Activated CD4-positive, alpha-beta memory T cell treated with anti-CD3 and anti-CD28 coated beads for 36 hours (primary cell): ENCODE data around the gene METTL26. TPM values are rescaled to one million over a fixed set of nuclear protein-coding genes. Genes with fewer than 3 reads are reported as not detected.

Experiments used
- CTCF ChIA-PET: fragments of 350-600 bp; sonication (Branson Sonifier 250); formaldehyde crosslinking; loops from one replicate; lab custom pipeline; 2021; ENCODE audit warnings: antibody characterized with exemption, inconsistent platforms; lab: Charles Lee
- POLR2A ChIA-PET: fragments of 350-600 bp; sonication (Branson Sonifier 250); formaldehyde crosslinking; loops from one replicate; lab custom pipeline; 2021; ENCODE audit warnings: antibody characterized with exemption; lab: Charles Lee
- DNase-seq: peaks from one replicate; pipeline ENCODE4 v3.0.0-alpha.2; 2020
- H3K27ac Mint-ChIP-seq: one replicate; pipeline ENCODE4 v1.8.0; 2021; ENCODE audit warnings: mixed read lengths
- H3K27me3 Mint-ChIP-seq: one replicate; pipeline ENCODE4 v1.8.0; 2021; ENCODE audit warnings: mixed read lengths
- H3K36me3 Mint-ChIP-seq: one replicate; pipeline ENCODE4 v1.8.0; 2021; ENCODE audit warnings: mixed read lengths
- H3K4me1 Mint-ChIP-seq: one replicate; pipeline ENCODE4 v1.8.0; 2021; ENCODE audit warnings: low read depth, mixed read lengths
- H3K4me3 Mint-ChIP-seq: one replicate; pipeline ENCODE4 v1.8.0; 2021; ENCODE audit warnings: mild to moderate bottlenecking, mixed read lengths
- H3K9me3 Mint-ChIP-seq: one replicate; pipeline ENCODE4 v1.8.0; 2021; ENCODE audit warnings: mixed read lengths
- intact Hi-C: fragments of 100-400 bp; cut with micrococcal nuclease; formaldehyde crosslinking; loops from one replicate; pipeline ENCODE4 v1.15.1; 2023
- total RNA-seq, 2 experiments: library from RNA; stranded (reverse); gene quantifications; one replicate each; pipeline ENCODE4 v1.2.3, GENCODE V29; 2021

The METTL26 gene
- total RNA-seq, 2 experiments from 2014 or later, result 113 to 117 TPM

DNA sequence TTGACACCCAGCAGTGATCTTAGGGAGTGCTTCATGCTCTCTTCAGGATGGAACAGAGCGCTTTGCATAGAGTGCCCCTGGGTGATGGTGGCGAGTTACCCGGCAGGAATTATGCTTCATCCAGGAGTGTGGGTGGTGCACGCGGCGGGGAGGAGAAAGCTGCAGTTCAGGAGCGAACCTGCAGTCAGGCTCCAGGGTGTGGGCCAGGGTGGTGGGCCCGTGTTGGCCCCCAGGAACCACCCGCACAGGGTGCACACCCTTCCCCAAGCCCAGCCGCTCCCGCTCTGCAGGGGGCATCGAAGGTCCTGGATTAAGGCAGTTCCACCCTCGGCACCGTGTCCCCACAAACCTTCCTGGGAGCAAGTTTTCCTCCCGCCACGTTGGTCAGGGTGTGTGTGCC, 42.3 kb downstream of the METTL26 start:
- ChIA-PET POLR2A (no interaction called here), CTCF (no interaction called here)
- Mint-ChIP-seq H3K4me1 (peaks cover 20% of the 10 kb centered on the region), H3K9me3 (no peaks in the 10 kb centered on the region), H3K4me3 (no peak overlapping the region), H3K27me3 (no peaks in the 10 kb centered on the region), H3K36me3 (peaks cover 7% of the 10 kb centered on the region), H3K27ac (no peak overlapping the region)
- intact Hi-C loops, result no loop called here
- DNase-seq, result no peak

DNA sequence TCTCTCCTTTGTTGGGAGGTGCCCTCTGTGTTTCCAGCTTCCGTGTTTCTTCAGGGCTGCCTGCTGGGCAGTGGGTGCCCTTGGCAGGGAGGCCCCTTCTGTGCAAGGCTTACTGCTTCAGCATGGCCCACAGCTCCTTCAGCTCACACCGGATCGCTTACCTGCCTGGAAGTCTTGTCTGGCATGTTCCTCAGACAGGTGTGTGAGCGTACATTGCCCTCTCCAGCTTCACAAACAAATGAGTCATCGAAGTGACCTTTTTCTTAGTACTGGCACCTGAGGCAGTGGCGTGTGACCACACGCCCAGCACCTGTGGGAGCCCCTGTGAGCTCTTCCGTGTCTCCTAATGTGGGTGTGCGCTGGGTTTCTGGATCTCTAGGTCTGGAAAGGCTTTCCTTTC, 42.7 kb downstream of the METTL26 start:
- ChIA-PET POLR2A (no interaction called here), CTCF (interaction anchor here (0.8 to 1.4 kb wide), 4 partner anchors 43 to 166 kb away, joined by 3 to 5 read pairs (median 4); partner anchors contain the start of gene METTL26)
- no peaks in the 10 kb centered on the region for H3K27me3 Mint-ChIP-seq

DNA sequence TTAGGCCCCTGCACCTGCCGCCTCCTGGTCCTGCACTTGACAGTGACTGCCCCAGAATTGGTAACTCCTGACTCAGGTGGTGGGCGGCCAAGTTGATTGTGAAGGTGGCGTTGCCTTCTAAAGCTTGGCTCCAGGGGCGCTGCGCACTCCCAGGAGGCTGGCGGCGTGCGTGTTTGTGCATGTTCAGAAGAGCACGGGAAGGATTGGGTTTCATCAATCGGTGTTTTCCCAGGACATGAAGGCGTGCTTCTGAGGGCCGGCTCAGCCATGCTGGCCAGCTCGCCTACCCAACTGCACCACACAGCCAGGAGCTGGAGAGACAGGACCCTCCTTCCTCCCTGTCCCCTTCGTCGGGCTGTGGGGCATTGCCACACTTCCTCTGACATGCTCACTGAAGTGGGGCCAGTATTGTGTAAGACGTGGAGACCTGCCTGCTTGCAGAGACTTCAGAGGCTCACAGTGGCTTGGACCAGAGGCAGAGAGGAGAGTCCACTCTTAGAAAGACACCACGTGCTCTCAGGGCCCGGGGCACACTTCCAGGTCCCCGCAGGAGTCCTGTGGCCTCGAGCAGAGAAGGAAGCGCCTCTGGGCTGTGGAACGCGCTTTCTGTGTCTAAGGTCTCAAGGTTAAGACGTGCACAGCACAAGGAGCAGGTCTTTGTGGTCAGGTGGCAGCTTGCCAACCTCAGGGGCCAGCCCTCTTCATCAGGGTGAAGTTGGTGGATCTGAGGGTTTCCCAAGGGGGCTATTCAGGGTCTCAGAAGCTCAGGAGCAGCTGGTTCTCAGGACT, 43.4 kb downstream of the METTL26 start:
- no peak overlapping the region for H3K4me3 Mint-ChIP-seq
- CTCF ChIA-PET, result interaction anchor here (0.8 to 1.4 kb wide), 4 partner anchors 44 to 165 kb away, joined by 3 to 5 read pairs (median 4); partner anchors contain the start of gene METTL26
- peaks cover 11% of the 10 kb centered on the region for H3K36me3 Mint-ChIP-seq
- no peak for DNase-seq
- H3K9me3 Mint-ChIP-seq, result no peaks in the 10 kb centered on the region
- H3K27me3 Mint-ChIP-seq, result no peaks in the 10 kb centered on the region
- intact Hi-C loops, result no loop called here
- peaks cover 25% of the 10 kb centered on the region for H3K4me1 Mint-ChIP-seq
- no peak overlapping the region for H3K27ac Mint-ChIP-seq
- POLR2A ChIA-PET, result no interaction called here

More for the DNA sequence above, 42.7 kb downstream of the METTL26 start:
- DNase-seq, result no peak
- Mint-ChIP-seq H3K27ac (peak overlapping the region; percentile 18), H3K9me3 (no peaks in the 10 kb centered on the region), H3K36me3 (peaks cover 9% of the 10 kb centered on the region), H3K4me3 (no peak overlapping the region), H3K4me1 (peaks cover 20% of the 10 kb centered on the region)
- intact Hi-C loops, result no loop called here

DNA sequence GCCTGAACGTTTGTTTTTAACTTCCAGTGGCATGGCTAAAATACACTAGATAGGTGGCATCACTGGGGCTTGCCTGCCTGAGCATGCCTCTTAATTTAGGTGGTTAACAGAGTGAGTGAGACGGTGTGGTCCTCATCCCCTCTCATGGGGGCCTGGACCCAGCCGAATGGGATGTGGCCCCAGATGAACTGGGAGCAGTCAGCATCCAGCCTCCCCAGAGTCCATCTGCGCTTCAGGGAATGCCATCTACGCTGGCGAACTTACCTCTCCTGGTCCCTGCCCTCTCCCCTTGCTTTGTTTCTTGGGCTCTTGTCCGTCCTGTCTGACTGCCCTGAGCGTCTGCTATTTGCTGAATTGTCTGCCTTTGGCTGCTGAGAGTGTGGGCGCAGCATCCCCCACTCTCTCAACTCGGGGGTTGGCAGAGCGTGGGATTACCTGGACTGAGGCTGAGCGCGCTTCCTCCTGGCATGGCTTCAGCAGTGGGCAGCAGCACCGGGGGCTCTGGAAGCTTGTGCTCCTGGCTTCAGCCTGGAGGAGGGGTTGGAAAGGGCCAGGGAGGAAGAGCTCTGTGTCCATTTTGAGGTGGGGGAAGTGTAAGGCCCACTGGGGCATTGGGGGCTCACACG, 44.1 kb downstream of the METTL26 start:
- Mint-ChIP-seq H3K27ac (no peak overlapping the region), H3K27me3 (no peaks in the 10 kb centered on the region), H3K9me3 (no peaks in the 10 kb centered on the region), H3K4me3 (no peak overlapping the region), H3K36me3 (peaks cover 14% of the 10 kb centered on the region), H3K4me1 (peaks cover 30% of the 10 kb centered on the region)
- ChIA-PET CTCF (interaction anchor here (1.2 to 1.4 kb wide), 2 partner anchors 44 to 77 kb away, joined by 3 to 5 read pairs; partner anchors contain the start of gene METTL26), POLR2A (no interaction called here)
- DNase-seq, result no peak
- intact Hi-C loops, result no loop called here

DNA sequence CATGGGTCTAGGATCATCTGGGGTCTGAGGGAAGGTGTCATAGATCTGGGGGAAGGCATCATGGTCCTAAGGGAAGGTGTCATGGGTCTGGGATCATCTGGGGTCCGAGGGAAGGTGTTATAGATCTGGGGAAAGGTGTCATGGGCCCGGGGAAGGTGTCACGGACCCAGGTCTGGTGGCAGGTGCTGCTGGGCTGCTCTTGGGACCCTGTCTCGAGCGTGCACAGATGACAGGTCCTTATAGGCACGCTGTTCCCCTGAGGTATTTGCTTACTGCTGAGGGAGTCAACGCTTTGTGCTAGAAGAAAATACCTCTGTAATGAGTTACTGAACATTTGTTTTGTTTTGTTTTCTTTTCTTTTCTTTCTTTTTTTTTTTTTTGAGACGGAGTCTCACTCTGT, 44.9 kb downstream of the METTL26 start:
- Mint-ChIP-seq H3K4me3 (peak overlapping the region; percentile 78), H3K4me1 (peaks cover 30% of the 10 kb centered on the region), H3K27ac (no peak overlapping the region), H3K9me3 (no peaks in the 10 kb centered on the region), H3K27me3 (no peaks in the 10 kb centered on the region), H3K36me3 (peaks cover 8% of the 10 kb centered on the region)
- POLR2A ChIA-PET, result no interaction called here
- CTCF ChIA-PET, result no interaction called here
- DNase-seq, result no peak
- intact Hi-C loops, result no loop called here

DNA sequence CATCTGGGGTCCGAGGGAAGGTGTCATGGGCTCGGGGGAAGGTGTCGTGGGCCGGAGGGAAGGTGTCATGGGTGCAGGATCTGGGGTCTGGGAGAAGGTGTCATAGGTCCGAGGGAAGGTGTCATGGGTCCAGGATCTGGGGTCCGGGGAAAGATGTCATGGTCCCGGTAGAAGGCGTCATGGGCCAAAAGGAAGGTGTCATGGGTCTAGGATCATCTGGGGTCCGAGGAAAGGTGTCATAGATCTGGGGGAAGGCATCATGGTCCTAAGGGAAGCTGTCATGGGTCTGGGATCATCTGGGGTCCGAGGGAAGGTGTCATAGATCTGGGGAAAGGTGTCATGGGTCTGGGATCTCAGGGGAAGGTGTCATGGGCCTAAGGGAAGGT, 45.3 kb downstream of the METTL26 start:
- H3K36me3 Mint-ChIP-seq, result peaks cover 8% of the 10 kb centered on the region
- no peak overlapping the region for H3K27ac Mint-ChIP-seq
- H3K27me3 Mint-ChIP-seq, result no peaks in the 10 kb centered on the region
- H3K4me1 Mint-ChIP-seq, result peaks cover 27% of the 10 kb centered on the region
- intact Hi-C loops, result no loop called here
- peak overlapping the region; percentile 78 for H3K4me3 Mint-ChIP-seq
- POLR2A ChIA-PET, result interaction anchor here (0.8 to 1.0 kb wide), 2 partner anchors 45 to 63 kb away, joined by 3 read pairs; partner anchors contain the start of genes CAPN15 and METTL26
- CTCF ChIA-PET, result no interaction called here
- no peak for DNase-seq
- no peaks in the 10 kb centered on the region for H3K9me3 Mint-ChIP-seq

DNA sequence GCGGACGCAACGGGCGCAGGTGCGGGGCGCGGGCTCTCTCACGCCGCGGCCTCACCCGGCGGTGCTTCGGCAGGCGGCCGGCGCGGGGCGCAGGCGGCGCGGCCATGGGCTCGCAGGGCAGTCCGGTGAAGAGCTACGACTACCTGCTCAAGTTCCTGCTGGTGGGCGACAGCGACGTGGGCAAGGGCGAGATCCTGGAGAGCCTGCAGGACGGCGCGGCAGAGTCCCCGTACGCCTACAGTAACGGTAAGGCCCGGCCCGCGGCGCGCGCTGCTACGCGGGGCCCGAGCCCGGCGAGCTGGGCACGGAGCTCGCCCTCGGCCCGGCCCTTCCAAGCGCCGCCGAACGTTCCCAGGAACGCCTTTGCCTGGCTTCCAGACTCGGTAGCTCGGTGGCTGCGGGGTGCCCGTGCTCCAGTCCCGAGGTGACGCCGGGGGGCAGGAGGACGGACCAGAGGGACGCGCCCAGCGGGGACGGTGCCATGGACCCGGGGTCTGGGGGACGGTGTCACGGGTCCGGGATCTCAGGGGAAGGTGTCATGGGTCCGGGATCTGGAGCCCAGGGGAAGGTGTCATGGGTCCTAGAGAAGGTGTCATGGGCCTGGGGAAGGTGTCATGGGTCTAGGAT, 45.8 kb downstream of the METTL26 start:
- no peak overlapping the region for H3K27ac Mint-ChIP-seq
- POLR2A ChIA-PET, result interaction anchor here (0.7 to 1.0 kb wide), 3 partner anchors 46 to 63 kb away, joined by 3 read pairs; partner anchors contain the start of genes CAPN15 and METTL26
- no peak for DNase-seq

DNA sequence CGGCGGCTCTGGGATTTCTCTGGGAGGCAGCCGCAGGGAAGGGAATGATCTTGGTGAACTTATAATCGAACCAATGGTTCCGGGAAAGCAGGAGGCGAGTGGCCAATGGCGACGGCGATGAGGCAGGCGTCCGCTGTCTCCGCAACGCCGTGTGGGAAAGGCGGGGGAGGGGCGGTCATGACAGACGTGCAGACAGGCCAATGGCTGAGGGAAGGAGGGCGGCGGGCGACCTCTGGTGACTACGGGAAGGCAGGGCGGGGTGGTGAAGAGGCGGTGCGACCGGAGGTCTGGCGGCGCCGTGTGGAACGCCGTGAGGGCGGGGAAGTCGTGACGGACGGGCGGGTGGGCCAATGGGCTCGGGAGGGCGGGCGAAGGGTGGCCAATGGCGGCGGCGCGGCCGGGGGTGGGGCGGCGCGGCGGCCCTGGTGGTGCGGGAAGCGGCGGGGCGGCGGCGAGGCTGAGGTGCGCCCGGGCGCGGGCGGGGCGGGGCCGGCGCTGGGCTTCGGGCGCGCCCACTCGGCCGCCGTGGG, 46.4 kb downstream of the METTL26 start, which contains the start of gene RAB40C:
RAB40C (plus strand) TSS at position 409 of the 530 bp plus-strand sequence. CDS start 226 bp downstream, outside the sequence.
- peak within 1 kb of the TSS; percentile 96 for H3K27ac Mint-ChIP-seq
- intact Hi-C loops, result loop anchor here (1.0 to 5.0 kb wide), 6 partner anchors 19 to 93 kb away; partner anchors contain the start of genes JMJD8, METTL26, STUB1 and WDR90
- peaks cover 8% of the 10 kb centered on the region for H3K36me3 Mint-ChIP-seq
- ChIA-PET CTCF (no interaction called here), POLR2A (interaction anchor here (0.7 to 1.7 kb wide), 3 partner anchors 48 to 63 kb away, joined by 3 to 7 read pairs (median 3); partner anchors contain the start of gene CAPN15)
- H3K9me3 Mint-ChIP-seq, result no peaks in the 10 kb centered on the region
- H3K4me1 Mint-ChIP-seq, result peaks cover 27% of the 10 kb centered on the region
- peak within 1 kb of the TSS; percentile 83 for H3K4me3 Mint-ChIP-seq
- H3K27me3 Mint-ChIP-seq, result no peaks in the 10 kb centered on the region
- DNase-seq, result peak; percentile 99

More for the DNA sequence above, 45.8 kb downstream of the METTL26 start:
- peaks cover 27% of the 10 kb centered on the region for H3K4me1 Mint-ChIP-seq
- peaks cover 8% of the 10 kb centered on the region for H3K36me3 Mint-ChIP-seq
- H3K27me3 Mint-ChIP-seq, result no peaks in the 10 kb centered on the region
- CTCF ChIA-PET, result no interaction called here
- H3K4me3 Mint-ChIP-seq, result peak overlapping the region; percentile 78
- H3K9me3 Mint-ChIP-seq, result no peaks in the 10 kb centered on the region
- intact Hi-C loops, result no loop called here

DNA sequence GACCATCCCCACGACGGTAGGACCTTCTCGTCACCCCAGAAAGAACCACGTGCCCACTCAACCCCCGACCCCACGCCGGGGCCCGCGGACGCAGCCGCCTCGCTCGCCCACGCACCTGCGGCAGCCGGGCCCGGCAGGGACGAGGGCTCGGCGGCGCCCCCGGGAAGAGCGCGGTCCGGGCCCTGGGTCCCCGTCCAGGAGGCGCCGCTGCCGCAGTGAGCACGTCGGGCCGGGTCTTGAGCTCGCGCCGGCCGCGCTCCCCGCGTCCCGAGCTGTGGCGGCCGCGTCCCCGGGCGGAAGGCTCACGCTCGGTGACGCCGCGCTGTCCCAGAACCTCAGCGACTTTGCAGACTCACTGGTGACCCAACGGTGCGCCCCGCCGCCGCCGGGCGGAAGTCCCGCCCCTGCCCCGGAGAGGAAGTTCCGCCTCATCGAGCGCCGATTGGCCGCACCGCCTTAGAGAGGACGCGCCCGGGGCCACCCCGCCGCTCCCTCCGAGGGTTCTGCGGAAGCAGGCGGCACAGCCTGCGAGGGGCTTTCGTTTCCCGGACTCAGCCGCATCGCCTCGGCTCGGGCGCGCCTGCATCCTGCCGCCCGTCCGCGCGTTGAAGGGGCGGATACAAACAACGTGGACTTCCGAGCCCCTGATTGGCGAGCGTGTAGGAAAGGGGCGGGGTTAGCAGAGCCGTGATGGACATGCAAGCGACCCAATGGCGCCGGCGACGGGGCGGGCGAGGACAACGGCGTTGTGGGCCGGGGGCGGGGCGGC, 47.0 kb downstream of the METTL26 start:
- Mint-ChIP-seq H3K36me3 (peaks cover 8% of the 10 kb centered on the region), H3K27me3 (no peaks in the 10 kb centered on the region), H3K9me3 (no peaks in the 10 kb centered on the region), H3K4me1 (peaks cover 27% of the 10 kb centered on the region), H3K27ac (peak overlapping the region; percentile 98), H3K4me3 (peak overlapping the region; percentile 90)
- POLR2A ChIA-PET, result interaction anchor here (0.6 to 1.7 kb wide), 8 partner anchors 10 to 95 kb away, joined by 3 to 7 read pairs (median 3); partner anchors contain the start of genes CAPN15, JMJD8, METTL26 and PIGQ
- DNase-seq, result peak; percentile 98
- intact Hi-C loops, result loop anchor here (1.0 to 5.0 kb wide), 7 partner anchors 10 to 93 kb away; partner anchors contain the start of genes JMJD8, METTL26, STUB1 and WDR90
- CTCF ChIA-PET, result interaction anchor here (1.3 to 1.4 kb wide), 2 partner anchors 10 to 47 kb away, joined by 5 to 10 read pairs; partner anchors contain the start of gene METTL26

DNA sequence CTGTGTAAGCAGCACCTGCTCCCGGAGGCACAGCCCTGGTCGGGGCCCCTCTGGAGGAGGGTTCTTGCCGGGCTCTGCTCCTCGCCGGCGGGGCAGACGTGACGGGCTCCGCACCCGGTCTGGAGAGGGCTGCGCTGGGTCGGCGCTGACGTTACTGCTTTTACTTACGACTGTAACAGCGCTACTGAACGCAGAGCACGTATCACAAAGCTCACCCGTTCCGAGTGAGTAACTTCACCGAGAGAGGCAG, 47.5 kb downstream of the METTL26 start:
- Mint-ChIP-seq H3K36me3 (peaks cover 8% of the 10 kb centered on the region), H3K4me3 (peak overlapping the region; percentile 90), H3K9me3 (no peaks in the 10 kb centered on the region), H3K4me1 (peaks cover 24% of the 10 kb centered on the region), H3K27me3 (no peaks in the 10 kb centered on the region), H3K27ac (peak overlapping the region; percentile 98)
- intact Hi-C loops, result loop anchor here (1.0 to 5.0 kb wide), 3 partner anchors 9 to 94 kb away; partner anchors contain the start of genes JMJD8 and STUB1
- CTCF ChIA-PET, result interaction anchor here (1.3 to 1.4 kb wide), 2 partner anchors 9 to 48 kb away, joined by 5 to 10 read pairs; partner anchors contain the start of gene METTL26
- DNase-seq, result peak; percentile 77
- POLR2A ChIA-PET, result interaction anchor here (0.6 to 1.7 kb wide), 8 partner anchors 10 to 95 kb away, joined by 3 to 7 read pairs (median 3); partner anchors contain the start of genes CAPN15, JMJD8, METTL26 and PIGQ
